HCT116 (cell line): ENCODE results near the gene CDK4. TPM values are rescaled to one million over a fixed set of nuclear protein-coding genes. Genes with fewer than 3 reads are reported as not detected.

Source experiments
- ATAC-seq: fragments of 200-7000 bp; cut with Tn5 transposase; 2 replicates; pipeline ENCODE4 v1.9.1; 2020; ENCODE audit warnings: mild to moderate bottlenecking, moderate library complexity
- BruUV-seq: library from RNA; stranded (reverse); fragments of 400-500 nt; replicated peaks from 2 replicates; lab custom pipeline; 2021; lab: Mats Ljungman, UMichigan
- CTCF ChIA-PET: fragments of 300-600 bp; sonication (Branson Sonifier 250); formaldehyde crosslinking; loops from one replicate; lab custom pipeline; 2021; ENCODE audit warnings: antibody characterized with exemption; lab: Charles Lee
- POLR2A ChIA-PET: fragments of 300-600, 350-600 bp; sonication (Branson Sonifier 250); formaldehyde crosslinking; loops from one replicate; lab custom pipeline; 2021; ENCODE audit warnings: antibody characterized with exemption; lab: Charles Lee
- RAD21 ChIA-PET, 2 experiments: fragments of 300-600 bp; sonication (Branson Sonifier 250); formaldehyde crosslinking; loops; one replicate each; lab custom pipeline; 2023; ENCODE audit warnings: low total read pairs in 2 of 2; ENCODE audit not compliant: uncharacterized antibody in 2 of 2, unreplicated experiment in 2 of 2, low non-redundant PET in 1 of 2; lab: Charles Lee
- DNase-seq: peaks from one replicate; pipeline ENCODE4 v3.0.0-alpha.2; 2010; ENCODE audit warnings: low read depth, low spot score
- H2AFZ ChIP-seq: fragments of 200-600 bp; shearing (Covaris generic), sonication (generic); 2 replicates; pipeline ENCODE4 v1.6.1; 2017; ENCODE audit warnings: low read depth, mixed run types, mixed read lengths, antibody characterized with exemption, low read length; ENCODE audit not compliant: poor library complexity, severe bottlenecking
- H3K27ac ChIP-seq: 2 replicates; pipeline ENCODE4 v1.5.1; 2012; ENCODE audit warnings: low read depth, low read length
- H3K27me3 ChIP-seq: fragments of 200-600 bp; sonication (generic); 2 replicates; pipeline ENCODE4 v1.6.1; 2016; ENCODE audit warnings: mixed run types, low read length, mixed read lengths; ENCODE audit not compliant: insufficient read depth
- H3K36me3 ChIP-seq, 2 experiments: fragments of 200-500 bp in 1 of 2; fragments of 200-600 bp in 1 of 2; sonication (Bioruptor generic) in 1 of 2; sonication (generic) in 1 of 2; 2 replicates each; pipeline versions ENCODE4 v1.5.1 to v1.6.1; 2014 to 2016; ENCODE audit warnings: low read length in 2 of 2, inconsistent platforms in 1 of 2, mixed read lengths in 1 of 2, mixed run types in 1 of 2; ENCODE audit not compliant: insufficient read depth in 2 of 2, control insufficient read depth in 1 of 2
- H3K4me1 ChIP-seq, 2 experiments: fragments of 200-600 bp in 1 of 2; sonication (generic) in 1 of 2; 2 replicates each; pipeline versions ENCODE4 v1.5.1 to v1.6.1; 2012 to 2017; ENCODE audit warnings: low read length in 2 of 2, inconsistent platforms in 1 of 2, mild to moderate bottlenecking in 1 of 2, mixed read lengths in 1 of 2, mixed run types in 1 of 2, moderate library complexity in 1 of 2; ENCODE audit not compliant: insufficient read depth in 2 of 2, control insufficient read depth in 1 of 2
- H3K4me2 ChIP-seq: fragments of 200-600 bp; sonication (generic); 2 replicates; pipeline ENCODE4 v1.6.1; 2017; ENCODE audit warnings: mixed run types, low read length, mixed read lengths
- H3K4me3 ChIP-seq, 2 experiments: fragments of 200-600 bp in 1 of 2; sonication (generic) in 1 of 2; replicated peaks in 1 of 2; 2 replicates each; pipeline ENCODE4 v1.5.1; 2011 to 2016; ENCODE audit warnings: low read length in 2 of 2, control low read depth in 1 of 2, low read depth in 1 of 2, mild to moderate bottlenecking in 1 of 2, mixed read lengths in 1 of 2, mixed run types in 1 of 2
- H3K79me2 ChIP-seq: fragments of 200-600 bp; sonication (generic); 2 replicates; pipeline ENCODE4 v1.6.1; 2017; ENCODE audit warnings: mild to moderate bottlenecking, mixed run types, low read length, moderate library complexity, mixed read lengths; ENCODE audit not compliant: insufficient read depth
- H3K9ac ChIP-seq: fragments of 200-600 bp; sonication (generic); 2 replicates; pipeline ENCODE4 v1.6.1; 2016; ENCODE audit warnings: low read length, mixed read lengths
- H3K9me2 ChIP-seq: fragments of 200-600 bp; sonication (generic), shearing (Covaris generic); 2 replicates; pipeline ENCODE4 v1.6.1; 2017; ENCODE audit warnings: mixed run types, mild to moderate bottlenecking, moderate library complexity; ENCODE audit not compliant: insufficient read depth
- H3K9me3 ChIP-seq, 2 experiments: fragments of 200-500 bp in 1 of 2; fragments of 200-600 bp in 1 of 2; sonication (Bioruptor generic) in 1 of 2; sonication (generic) in 1 of 2; 2 replicates each; pipeline ENCODE4 v1.6.1; 2014 to 2017; ENCODE audit warnings: low read length in 2 of 2, mixed read lengths in 2 of 2, inconsistent platforms in 1 of 2, low read depth in 1 of 2, mild to moderate bottlenecking in 1 of 2, mixed run types in 1 of 2, moderate library complexity in 1 of 2; ENCODE audit not compliant: control insufficient read depth in 1 of 2, insufficient read depth in 1 of 2
- H4K20me1 ChIP-seq: fragments of 200-600 bp; sonication (generic), shearing (Covaris generic); 2 replicates; pipeline ENCODE4 v1.6.1; 2017; ENCODE audit warnings: mixed run types, mild to moderate bottlenecking, moderate library complexity; ENCODE audit not compliant: insufficient read depth
- CBX3 ChIP-seq: IDR thresholded peaks from 2 replicates; pipeline ENCODE4 v1.6.1; 2012; ENCODE audit warnings: low read depth
- CEBPB ChIP-seq: IDR thresholded peaks from 2 replicates; pipeline ENCODE4 v1.6.1; 2012; ENCODE audit warnings: low read depth
- EZH2 ChIP-seq: fragments of 200-600 bp; sonication (generic); IDR thresholded peaks from 2 replicates; pipeline ENCODE4 v1.6.1; 2017; ENCODE audit warnings: antibody characterized with exemption, mixed run types
- FOSL1 ChIP-seq: IDR thresholded peaks from 2 replicates; pipeline ENCODE4 v1.6.1; 2012; ENCODE audit warnings: low read depth
- JUND ChIP-seq: IDR thresholded peaks from 2 replicates; pipeline ENCODE4 v1.6.1; 2012
- MAX ChIP-seq: IDR thresholded peaks from 2 replicates; pipeline ENCODE4 v1.6.1; 2012
- RAD21 ChIP-seq: IDR thresholded peaks from 2 replicates; pipeline ENCODE4 v1.6.1; 2012; ENCODE audit warnings: low read depth, mild to moderate bottlenecking
- REST ChIP-seq: IDR thresholded peaks from 2 replicates; pipeline ENCODE4 v1.6.1; 2012; ENCODE audit warnings: low read depth
- SIN3A ChIP-seq: IDR thresholded peaks from 2 replicates; pipeline ENCODE4 v1.6.1; 2012; ENCODE audit warnings: low read depth
- SP1 ChIP-seq: IDR thresholded peaks from 2 replicates; pipeline ENCODE4 v1.6.1; 2012; ENCODE audit warnings: low read depth
- YY1 ChIP-seq: IDR thresholded peaks from 2 replicates; pipeline ENCODE4 v1.6.1; 2011; ENCODE audit warnings: low read length, low read depth, moderate library complexity, mild to moderate bottlenecking; ENCODE audit not compliant: insufficient replicate concordance; ENCODE audit errors: extremely low read depth
- intact Hi-C: fragments of 100-400 bp; cut with micrococcal nuclease; formaldehyde crosslinking; loops from 2 replicates; pipeline ENCODE4 v1.10.0; 2022
- total RNA-seq: library from RNA; stranded (reverse); gene quantifications from one replicate; pipeline ENCODE4 v1.2.1, GENCODE V29; 2021; ENCODE audit not compliant: unreplicated experiment
- TF ChIP-seq, protein P1 (sequence below), 3 experiments: fragments of 200-600 bp in 1 of 3; sonication (generic) in 1 of 3; IDR thresholded peaks in 2 of 3; conservative IDR thresholded peaks in 1 of 3; 2 replicates each; pipeline ENCODE4 v1.5.1; 2012 to 2017; ENCODE audit warnings: low read depth in 2 of 3, low read length in 2 of 3, antibody characterized with exemption in 1 of 3, borderline replicate concordance in 1 of 3, control low read depth in 1 of 3, mild to moderate bottlenecking in 1 of 3, mixed read lengths in 1 of 3, mixed run types in 1 of 3, moderate library complexity in 1 of 3; ENCODE audit not compliant: insufficient read depth in 1 of 3
- TF ChIP-seq, protein P2 (sequence below): IDR thresholded peaks from 2 replicates; pipeline ENCODE4 v1.6.1; 2012

The CDK4 gene
- total RNA-seq, 1 experiment from 2014 or later: 206 TPM

- POLR2A ChIA-PET: interaction anchor here (0.9 kb wide), 1 partner anchor 20 kb away, joined by 4 read pairs; the partner anchor contains the start of gene TSPAN31
- intact Hi-C loops: no loop called here
These were observed 12.0 kb upstream of the CDK4 start for GRCh38 chr12:57763881-57764661.

More at GRCh38 chr12:57763881-57764661, 12.0 kb upstream of the CDK4 start:
- H3K27me3 ChIP-seq: no peaks in the 10 kb centered on the region
- H3K9me2 ChIP-seq: no peaks in the 10 kb centered on the region
- peak overlapping the region; percentile 100 for H3K4me2 ChIP-seq
- H3K9ac ChIP-seq: peak overlapping the region; percentile 81
- no peak for DNase-seq
- no peaks in the 10 kb centered on the region for H3K79me2 ChIP-seq
- ChIA-PET CTCF (interaction anchor here (4.0 kb wide), 1 partner anchor 8 kb away, joined by 51 read pairs; no protein-coding TSS in a partner anchor), RAD21 (no interaction called here)
- no peak overlapping the region for H2AFZ ChIP-seq
- no peak for ATAC-seq
- H3K27ac ChIP-seq: peak overlapping the region; percentile 73; the same call in 1 of the 2 replicates
- no TSS peak for BruUV-seq
- peak overlapping the region; percentile 72 to 81 for H3K4me3 ChIP-seq
- peaks cover 9 to 10% of the 10 kb centered on the region in 2 experiments; a peak in 3 of 4 replicates for H3K36me3 ChIP-seq
- H4K20me1 ChIP-seq: no peaks in the 10 kb centered on the region
- no peak for TF ChIP-seq MAX
- TF ChIP-seq, protein P1, sequence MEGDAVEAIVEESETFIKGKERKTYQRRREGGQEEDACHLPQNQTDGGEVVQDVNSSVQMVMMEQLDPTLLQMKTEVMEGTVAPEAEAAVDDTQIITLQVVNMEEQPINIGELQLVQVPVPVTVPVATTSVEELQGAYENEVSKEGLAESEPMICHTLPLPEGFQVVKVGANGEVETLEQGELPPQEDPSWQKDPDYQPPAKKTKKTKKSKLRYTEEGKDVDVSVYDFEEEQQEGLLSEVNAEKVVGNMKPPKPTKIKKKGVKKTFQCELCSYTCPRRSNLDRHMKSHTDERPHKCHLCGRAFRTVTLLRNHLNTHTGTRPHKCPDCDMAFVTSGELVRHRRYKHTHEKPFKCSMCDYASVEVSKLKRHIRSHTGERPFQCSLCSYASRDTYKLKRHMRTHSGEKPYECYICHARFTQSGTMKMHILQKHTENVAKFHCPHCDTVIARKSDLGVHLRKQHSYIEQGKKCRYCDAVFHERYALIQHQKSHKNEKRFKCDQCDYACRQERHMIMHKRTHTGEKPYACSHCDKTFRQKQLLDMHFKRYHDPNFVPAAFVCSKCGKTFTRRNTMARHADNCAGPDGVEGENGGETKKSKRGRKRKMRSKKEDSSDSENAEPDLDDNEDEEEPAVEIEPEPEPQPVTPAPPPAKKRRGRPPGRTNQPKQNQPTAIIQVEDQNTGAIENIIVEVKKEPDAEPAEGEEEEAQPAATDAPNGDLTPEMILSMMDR (IDR thresholded peaks at IDR 0.05 in 2 of 3, conservative IDR thresholded peaks at IDR 0.05 in 1 of 3; ENCODE audit: borderline replicate concordance in 1 of 3, insufficient read depth in 1 of 3, low read depth in 2 of 3, low read length in 2 of 3): no peak
- no peak for TF ChIP-seq JUND
- TF ChIP-seq SP1: no peak
- TF ChIP-seq CBX3: no peak
- no peak for TF ChIP-seq REST
- TF ChIP-seq CEBPB: no peak
- TF ChIP-seq YY1: no peak
- TF ChIP-seq FOSL1: no peak
- no peak for TF ChIP-seq EZH2
- TF ChIP-seq RAD21: no peak
- TF ChIP-seq SIN3A: no peak
- TF ChIP-seq, protein P2, sequence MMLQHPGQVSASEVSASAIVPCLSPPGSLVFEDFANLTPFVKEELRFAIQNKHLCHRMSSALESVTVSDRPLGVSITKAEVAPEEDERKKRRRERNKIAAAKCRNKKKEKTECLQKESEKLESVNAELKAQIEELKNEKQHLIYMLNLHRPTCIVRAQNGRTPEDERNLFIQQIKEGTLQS: no peak
- peaks cover 11 to 40% of the 10 kb centered on the region in 2 experiments for H3K4me1 ChIP-seq
- no peaks in the 10 kb centered on the region for H3K9me3 ChIP-seq
